ENCODE data around the gene OPRM1. TPM values are rescaled to one million over a fixed set of nuclear protein-coding genes. Genes with fewer than 3 reads are reported as not detected.
"Not testable (repeated sequence)": the region's sequence is repeated elsewhere in the genome, so short reads cannot be mapped to it uniquely, and the experiment has no call there.

Gene OPRM1
- total RNA-seq, 4 donors from 2014 or later, result not detected

- H3K27ac ChIP-seq, result no peak overlapping the region
- H3K4me3 ChIP-seq, result no peak overlapping the region
- TF ChIP-seq CTCF (IDR thresholded peaks at IDR 0.05) (no peak), POLR2A (IDR thresholded peaks at IDR 0.05) (no peak)
- no peaks in the 10 kb centered on the region for H3K9me3 ChIP-seq
- H3K4me1 ChIP-seq, result peaks cover 0 to 4% (median 0%) of the 10 kb centered on the region in 4 donors
- no peaks in the 10 kb centered on the region for H3K36me3 ChIP-seq
- no peak for DNase-seq
- H3K27me3 ChIP-seq, result no peaks in the 10 kb centered on the region
Observed at GRCh38 chr6:154234019-154234772, 195.2 kb downstream of the OPRM1 start.

- no peaks in the 10 kb centered on the region for H3K4me1 ChIP-seq
- no peak for TF ChIP-seq CTCF (IDR thresholded peaks at IDR 0.05)
- TF ChIP-seq POLR2A (IDR thresholded peaks at IDR 0.05), result no peak
- no peak overlapping the region for H3K4me3 ChIP-seq
- H3K36me3 ChIP-seq, result no peaks in the 10 kb centered on the region
- H3K27me3 ChIP-seq, result no peaks in the 10 kb centered on the region
- no peak for DNase-seq
- no peak overlapping the region for H3K27ac ChIP-seq
- H3K9me3 ChIP-seq, result no peaks in the 10 kb centered on the region
Observed at GRCh38 chr6:154236646-154237301, 197.7 kb downstream of the OPRM1 start.

GRCh38 chr6:154238831-154239230, 199.8 kb downstream of the OPRM1 start:
- Histone ChIP-seq H3K4me1 (no peaks in the 10 kb centered on the region), H3K4me3 (no peak overlapping the region), H3K27ac (no peak overlapping the region), H3K27me3 (no peaks in the 10 kb centered on the region), H3K9me3 (no peaks in the 10 kb centered on the region), H3K36me3 (no peaks in the 10 kb centered on the region)
- TF ChIP-seq CTCF (IDR thresholded peaks at IDR 0.05) (no peak), POLR2A (IDR thresholded peaks at IDR 0.05) (no peak)
- DNase-seq, result no peak

GRCh38 chr6:154239392-154239791, 200.4 kb downstream of the OPRM1 start:
- no peak for TF ChIP-seq CTCF (IDR thresholded peaks at IDR 0.05)
- TF ChIP-seq POLR2A (IDR thresholded peaks at IDR 0.05), result no peak
- H3K27me3 ChIP-seq, result no peaks in the 10 kb centered on the region
- DNase-seq, result no peak
- no peaks in the 10 kb centered on the region for H3K4me1 ChIP-seq
- H3K4me3 ChIP-seq, result no peak overlapping the region
- no peak overlapping the region for H3K27ac ChIP-seq
- no peaks in the 10 kb centered on the region for H3K9me3 ChIP-seq
- no peaks in the 10 kb centered on the region for H3K36me3 ChIP-seq

GRCh38 chr6:154241061-154241460, 202.0 kb downstream of the OPRM1 start:
- H3K27me3 ChIP-seq, H3K4me1 ChIP-seq, H3K4me3 ChIP-seq, DNase-seq, H3K9me3 ChIP-seq, H3K27ac ChIP-seq, H3K36me3 ChIP-seq: not testable (repeated sequence)

- Histone ChIP-seq H3K27me3 (no peaks in the 10 kb centered on the region), H3K4me1 (no peaks in the 10 kb centered on the region), H3K36me3 (no peaks in the 10 kb centered on the region), H3K4me3 (no peak overlapping the region), H3K27ac (no peak overlapping the region), H3K9me3 (no peaks in the 10 kb centered on the region)
- DNase-seq, result no peak
- TF ChIP-seq CTCF (IDR thresholded peaks at IDR 0.05) (no peak), POLR2A (IDR thresholded peaks at IDR 0.05) (no peak)
Observed at GRCh38 chr6:154241581-154241980, 202.5 kb downstream of the OPRM1 start.

Data from Peyer's patch (tissue), 4 donors.